MCF 10A (cell line): Measurements from ENCODE around the gene BLCAP. TPM values are rescaled to one million over a fixed set of nuclear protein-coding genes. Genes with fewer than 3 reads are reported as not detected.

Experiments
- BruUV-seq: library from RNA; stranded (reverse); fragments of 400-500 nt; replicated peaks from 2 replicates; lab custom pipeline; 2021; lab: Mats Ljungman, UMichigan
- CTCF ChIA-PET: fragments of 300-600 bp; sonication (Branson Sonifier 250); formaldehyde crosslinking; extraction: SDS; loops from one replicate; lab custom pipeline; 2021; ENCODE audit warnings: antibody characterized with exemption, inconsistent platforms; lab: Yijun Ruan, JAX
- POLR2A ChIA-PET: fragments of 300-600, 350-650 bp; sonication (Branson Sonifier 250); formaldehyde crosslinking; extraction: SDS; loops from one replicate; lab custom pipeline; 2020; ENCODE audit warnings: antibody characterized with exemption, inconsistent platforms; lab: Yijun Ruan, JAX
- DNase-seq: peaks from one replicate; pipeline ENCODE4 v3.0.0-alpha.2; 2018; ENCODE audit not compliant: unreplicated experiment
- H3K27ac Mint-ChIP-seq: one replicate; pipeline ENCODE4 v1.8.0; 2022; ENCODE audit warnings: mild to moderate bottlenecking, low read depth, mixed read lengths; ENCODE audit not compliant: unreplicated experiment
- H3K27me3 Mint-ChIP-seq: one replicate; pipeline ENCODE4 v1.8.0; 2022; ENCODE audit warnings: mixed read lengths; ENCODE audit not compliant: insufficient read depth, unreplicated experiment
- H3K36me3 Mint-ChIP-seq: one replicate; pipeline ENCODE4 v1.8.0; 2022; ENCODE audit warnings: mild to moderate bottlenecking, moderate library complexity, mixed read lengths; ENCODE audit not compliant: insufficient read depth, unreplicated experiment
- H3K4me1 Mint-ChIP-seq: one replicate; pipeline ENCODE4 v1.8.0; 2022; ENCODE audit warnings: mixed read lengths; ENCODE audit not compliant: insufficient read depth, unreplicated experiment
- H3K4me3 Mint-ChIP-seq: one replicate; pipeline ENCODE4 v1.8.0; 2022; ENCODE audit warnings: mild to moderate bottlenecking, moderate library complexity, mixed read lengths; ENCODE audit not compliant: unreplicated experiment
- H3K9me3 Mint-ChIP-seq: one replicate; pipeline ENCODE4 v1.8.0; 2022; ENCODE audit warnings: mixed read lengths; ENCODE audit not compliant: unreplicated experiment
- intact Hi-C: fragments of 100-400 bp; cut with micrococcal nuclease; formaldehyde crosslinking; loops from 2 replicates; pipeline ENCODE4 v1.14.1; 2022
- total RNA-seq: library from RNA; stranded (reverse); gene quantifications from 2 replicates; pipeline ENCODE4 v1.2.3, GENCODE V29; 2022
- TF ChIP-seq, protein P1 (sequence below): fragments of 200-600 bp; IDR thresholded peaks from one replicate; pipeline ENCODE4 v1.8.0; 2022; ENCODE audit warnings: antibody characterized with exemption, mild to moderate bottlenecking; ENCODE audit not compliant: unreplicated experiment

Gene BLCAP
- total RNA-seq, 1 experiment from 2014 or later: 105 TPM

- Mint-ChIP-seq H3K4me1 (peaks cover 18% of the 10 kb centered on the region), H3K27ac (no peak overlapping the region), H3K27me3 (no peaks in the 10 kb centered on the region), H3K36me3 (no peaks in the 10 kb centered on the region), H3K4me3 (no peak overlapping the region), H3K9me3 (no peaks in the 10 kb centered on the region)
- no peak for DNase-seq
- ChIA-PET CTCF (interaction anchor here (0.5 to 10.4 kb wide), 25 partner anchors 10 to 437 kb away, joined by 3 to 191 read pairs (median 4); no protein-coding TSS in a partner anchor), POLR2A (interaction anchor here (0.7 to 2.9 kb wide), 5 partner anchors 11 to 259 kb away, joined by 3 to 12 read pairs (median 3); partner anchors contain the start of gene MANBAL)
- TF ChIP-seq, protein P1, sequence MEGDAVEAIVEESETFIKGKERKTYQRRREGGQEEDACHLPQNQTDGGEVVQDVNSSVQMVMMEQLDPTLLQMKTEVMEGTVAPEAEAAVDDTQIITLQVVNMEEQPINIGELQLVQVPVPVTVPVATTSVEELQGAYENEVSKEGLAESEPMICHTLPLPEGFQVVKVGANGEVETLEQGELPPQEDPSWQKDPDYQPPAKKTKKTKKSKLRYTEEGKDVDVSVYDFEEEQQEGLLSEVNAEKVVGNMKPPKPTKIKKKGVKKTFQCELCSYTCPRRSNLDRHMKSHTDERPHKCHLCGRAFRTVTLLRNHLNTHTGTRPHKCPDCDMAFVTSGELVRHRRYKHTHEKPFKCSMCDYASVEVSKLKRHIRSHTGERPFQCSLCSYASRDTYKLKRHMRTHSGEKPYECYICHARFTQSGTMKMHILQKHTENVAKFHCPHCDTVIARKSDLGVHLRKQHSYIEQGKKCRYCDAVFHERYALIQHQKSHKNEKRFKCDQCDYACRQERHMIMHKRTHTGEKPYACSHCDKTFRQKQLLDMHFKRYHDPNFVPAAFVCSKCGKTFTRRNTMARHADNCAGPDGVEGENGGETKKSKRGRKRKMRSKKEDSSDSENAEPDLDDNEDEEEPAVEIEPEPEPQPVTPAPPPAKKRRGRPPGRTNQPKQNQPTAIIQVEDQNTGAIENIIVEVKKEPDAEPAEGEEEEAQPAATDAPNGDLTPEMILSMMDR: no peak
- no TSS peak for BruUV-seq
- intact Hi-C loops: loop anchor here (2.0 to 10.0 kb wide), 2 partner anchors 341 to 531 kb away; no protein-coding TSS in a partner anchor
These were observed 7.9 kb upstream of the BLCAP start for GRCh38 chr20:37535443-37536132.

- BruUV-seq: no TSS peak
- TF ChIP-seq, protein P1: peak; percentile 79
- intact Hi-C loops: loop anchor here (1.0 to 10.0 kb wide), 5 partner anchors 258 to 530 kb away; no protein-coding TSS in a partner anchor
- CTCF ChIA-PET: interaction anchor here (0.5 to 10.4 kb wide), 36 partner anchors 9 to 680 kb away, joined by 3 to 191 read pairs (median 4); no protein-coding TSS in a partner anchor
- DNase-seq: peak; percentile 84
- Mint-ChIP-seq H3K4me1 (peaks cover 18% of the 10 kb centered on the region), H3K36me3 (no peaks in the 10 kb centered on the region), H3K9me3 (no peaks in the 10 kb centered on the region), H3K4me3 (no peak overlapping the region), H3K27me3 (no peaks in the 10 kb centered on the region), H3K27ac (peak overlapping the region; percentile 19)
- POLR2A ChIA-PET: interaction anchor here (0.7 to 2.9 kb wide), 8 partner anchors 10 to 356 kb away, joined by 3 to 12 read pairs (median 6); partner anchors contain the start of genes MANBAL, MROH8 and RPN2
These were observed 6.9 kb upstream of the BLCAP start for GRCh38 chr20:37534401-37535157.

GRCh38 chr20:37533154-37533715 is 5.6 kb upstream of the BLCAP start:
- TF ChIP-seq, protein P1: no peak
- no peak overlapping the region for H3K4me3 Mint-ChIP-seq
- peaks cover 25% of the 10 kb centered on the region for H3K4me1 Mint-ChIP-seq
- BruUV-seq: no TSS peak
- ChIA-PET POLR2A (interaction anchor here (0.7 to 2.9 kb wide), 8 partner anchors 8 to 354 kb away, joined by 3 to 12 read pairs (median 4); partner anchors contain the start of genes MROH8 and RPN2), CTCF (interaction anchor here (0.6 to 10.4 kb wide), 25 partner anchors 8 to 503 kb away, joined by 3 to 191 read pairs (median 4); no protein-coding TSS in a partner anchor)
- H3K27me3 Mint-ChIP-seq: no peaks in the 10 kb centered on the region
- no peaks in the 10 kb centered on the region for H3K9me3 Mint-ChIP-seq
- H3K27ac Mint-ChIP-seq: no peak overlapping the region
- no peaks in the 10 kb centered on the region for H3K36me3 Mint-ChIP-seq
- intact Hi-C loops: loop anchor here (10.0 kb wide), 1 partner anchor 528 kb away; no protein-coding TSS in a partner anchor
- no peak for DNase-seq
